HG03460 (cell line): ENCODE results near the gene L1CAM.
"Not testable (repeated sequence)": the region's sequence is repeated elsewhere in the genome, so short reads cannot be mapped to it uniquely, and the experiment has no call there.

ENCODE experiments used
- ATAC-seq: cut with Tn5 transposase; IDR thresholded peaks from one replicate; pipeline ENCODE4 v1.9.1; 2021; ENCODE audit not compliant: unreplicated experiment

L1CAM gene

GRCh38 chrX:153831429-153832150 lies 54.4 kb downstream of the L1CAM start:
- ATAC-seq, result no peak

GRCh38 chrX:153830640-153831428 lies 55.1 kb downstream of the L1CAM start:
- ATAC-seq, result no peak

GRCh38 chrX:153829799-153830639 lies 56.0 kb downstream of the L1CAM start, which contains the start of gene PDZD4:
PDZD4 (minus strand) TSS chrX:153830544; CDS start chrX:153830298, 246 bp downstream.
- no peak for ATAC-seq

GRCh38 chrX:153829549-153829798 lies 56.5 kb downstream of the L1CAM start:
- ATAC-seq, result no peak

- no peak for ATAC-seq
These were observed 57.0 kb downstream of the L1CAM start for GRCh38 chrX:153828723-153829548.

GRCh38 chrX:153828308-153828707 lies 57.7 kb downstream of the L1CAM start:
- ATAC-seq, result no peak

GRCh38 chrX:153827903-153828302 lies 58.1 kb downstream of the L1CAM start:
- no peak for ATAC-seq

- no peak for ATAC-seq
These were observed 59.0 kb downstream of the L1CAM start for GRCh38 chrX:153827016-153827415.

- no peak for ATAC-seq
These were observed 60.9 kb downstream of the L1CAM start for GRCh38 chrX:153825042-153825441.

GRCh38 chrX:153824348-153824747 lies 61.6 kb downstream of the L1CAM start:
- no peak for ATAC-seq

- no peak for ATAC-seq
These were observed 64.9 kb downstream of the L1CAM start for GRCh38 chrX:153821066-153821465.

- ATAC-seq, result no peak
These were observed 65.4 kb downstream of the L1CAM start for GRCh38 chrX:153820601-153821000.

- ATAC-seq, result no peak
These were observed 66.5 kb downstream of the L1CAM start for GRCh38 chrX:153819384-153820040.

GRCh38 chrX:153818571-153819383 lies 67.2 kb downstream of the L1CAM start:
- ATAC-seq, result no peak

GRCh38 chrX:153818064-153818463 lies 67.9 kb downstream of the L1CAM start:
- ATAC-seq, result not testable (repeated sequence)

- ATAC-seq, result no peak
These were observed 68.9 kb downstream of the L1CAM start for GRCh38 chrX:153816831-153817690.

GRCh38 chrX:153814591-153815315 lies 71.2 kb downstream of the L1CAM start:
- ATAC-seq, result no peak

- ATAC-seq, result no peak
These were observed 72.8 kb downstream of the L1CAM start for GRCh38 chrX:153813161-153813560.
